HepG2 (cell line): ENCODE data around the gene CEP128. TPM values are rescaled to one million over a fixed set of nuclear protein-coding genes. Genes with fewer than 3 reads are reported as not detected.

ENCODE experiments used
- ATAC-seq: fragments of 200-7000 bp; cut with Tn5 transposase; 3 replicates; pipeline ENCODE4 v1.9.1; 2020; ENCODE audit warnings: mild to moderate bottlenecking, moderate library complexity
- BruUV-seq: library from RNA; stranded (reverse); fragments of 400-500 nt; replicated peaks from 2 replicates; lab custom pipeline; 2021; lab: Mats Ljungman, UMichigan
- CTCF ChIA-PET: fragments of 300-600 bp; formaldehyde crosslinking; extraction: SDS; loops from one replicate; lab custom pipeline; 2021; ENCODE audit warnings: low total read pairs, inconsistent platforms, low intra/inter-chr PET ratio; lab: Yijun Ruan, JAX
- POLR2A ChIA-PET: fragments of 350-600 bp; sonication (Branson Sonifier 250); formaldehyde crosslinking; loops from one replicate; lab custom pipeline; 2020; ENCODE audit warnings: antibody characterized with exemption, inconsistent platforms; lab: Yijun Ruan, JAX
- DNase-seq: peaks from one replicate; pipeline ENCODE4 v3.0.0-alpha.2; 2015; ENCODE audit warnings: low spot score
- FAIRE-seq: peaks from 3 replicates; lab custom pipeline; 2011; peaks lifted over from hg19 to GRCh38; lab: Jason Lieb, UNC
- H2AFZ ChIP-seq: one replicate; pipeline ENCODE4 v1.6.1; 2011; ENCODE audit warnings: low read length, inconsistent platforms
- H3K27ac ChIP-seq: fragments of 300-600 bp; 3 replicates; pipeline ENCODE4 v1.8.0; 2011; ENCODE audit warnings: mixed run types, mild to moderate bottlenecking, mixed read lengths, low read length, inconsistent platforms; ENCODE audit not compliant: insufficient read depth; ENCODE audit errors: extremely low read length
- H3K27me3 ChIP-seq, 2 experiments: fragments of 200-600 bp in 1 of 2; 2 replicates in 1 of 2; 3 replicates in 1 of 2; pipeline versions ENCODE4 v1.6.0 to v1.8.0; 2011; ENCODE audit warnings: low read length in 2 of 2, mild to moderate bottlenecking in 2 of 2, moderate library complexity in 2 of 2, inconsistent platforms in 1 of 2; ENCODE audit not compliant: insufficient read depth in 2 of 2, control insufficient read depth in 1 of 2
- H3K36me3 ChIP-seq, 2 experiments: fragments of 200-600 bp in 1 of 2; replicated peaks in 1 of 2; 2 replicates in 1 of 2; 3 replicates in 1 of 2; pipeline versions ENCODE4 v1.5.1 to v1.8.0; 2011; ENCODE audit warnings: low read length in 2 of 2, inconsistent platforms in 1 of 2; ENCODE audit not compliant: insufficient read depth in 2 of 2, control insufficient read depth in 1 of 2
- H3K4me1 ChIP-seq: 2 replicates; pipeline ENCODE4 v1.5.1; 2012; ENCODE audit warnings: low read length, inconsistent platforms; ENCODE audit not compliant: insufficient read depth
- H3K4me2 ChIP-seq: 2 replicates; pipeline ENCODE4 v1.6.0; 2011; ENCODE audit warnings: low read depth, low read length, inconsistent platforms
- H3K4me3 ChIP-seq, 3 experiments: fragments of 200-600 bp in 1 of 3; sonication (generic), shearing (Covaris generic) in 1 of 3; replicated peaks in 1 of 3; 2 replicates each; pipeline ENCODE4 v1.5.1; 2011 to 2016; ENCODE audit warnings: low read length in 3 of 3, inconsistent platforms in 2 of 3, low read depth in 2 of 3, mild to moderate bottlenecking in 2 of 3, control low read depth in 1 of 3, mixed read lengths in 1 of 3; ENCODE audit not compliant: insufficient read depth in 1 of 3
- H3K79me2 ChIP-seq: one replicate; pipeline ENCODE4 v1.6.1; 2011; ENCODE audit warnings: low read length, inconsistent platforms; ENCODE audit not compliant: insufficient read depth
- H3K9ac ChIP-seq: 2 replicates; pipeline ENCODE4 v1.6.0; 2011; ENCODE audit warnings: mild to moderate bottlenecking, low read depth, low read length, inconsistent platforms; ENCODE audit not compliant: insufficient read depth
- H3K9me3 ChIP-seq: 2 replicates; pipeline ENCODE4 v1.5.1; 2012; ENCODE audit warnings: mild to moderate bottlenecking, low read length
- H4K20me1 ChIP-seq: 2 replicates; pipeline ENCODE4 v1.6.0; 2011; ENCODE audit warnings: inconsistent platforms, mild to moderate bottlenecking, low read length, moderate library complexity; ENCODE audit not compliant: insufficient read depth
- AGO1 ChIP-seq: fragments of 200-400 bp; formaldehyde crosslinking; IDR thresholded peaks from 2 replicates; pipeline ENCODE4 v1.6.1; 2017; ENCODE audit warnings: mild to moderate bottlenecking, low read depth, low read length, moderate library complexity; ENCODE audit not compliant: poor library complexity, severe bottlenecking
- BCLAF1 ChIP-seq: fragments of 450-650 bp; IDR thresholded peaks from 2 replicates; pipeline ENCODE4 v1.6.1; 2017; ENCODE audit warnings: mild to moderate bottlenecking
- DRAP1 ChIP-seq: IDR thresholded peaks from 2 replicates; pipeline ENCODE4 v1.6.1; 2016; ENCODE audit warnings: missing genetic modification reagents, missing compliant biosample characterization
- KAT8 ChIP-seq: IDR thresholded peaks from 2 replicates; pipeline ENCODE4 v1.6.1; 2016; ENCODE audit warnings: missing genetic modification reagents, missing compliant biosample characterization
- KLF13 ChIP-seq: sonication (generic); formaldehyde crosslinking; IDR thresholded peaks from 2 replicates; pipeline ENCODE4 v1.4.0; 2020; ENCODE audit warnings: mild to moderate bottlenecking, missing genetic modification reagents
- SSRP1 ChIP-seq: IDR thresholded peaks from 2 replicates; pipeline ENCODE4 v1.6.1; 2016; ENCODE audit warnings: control low read depth
- TAF15 ChIP-seq: fragments of 200-400 bp; formaldehyde crosslinking; IDR thresholded peaks from one replicate; pipeline ENCODE4 v1.6.1; 2018; ENCODE audit warnings: mild to moderate bottlenecking, low read depth, low read length; ENCODE audit not compliant: poor library complexity, severe bottlenecking
- ZFX ChIP-seq: sonication (generic); formaldehyde crosslinking; IDR thresholded peaks from 2 replicates; pipeline ENCODE4 v1.4.0; 2020; ENCODE audit warnings: mild to moderate bottlenecking, low read depth, missing genetic modification reagents, moderate library complexity
- ZIK1 ChIP-seq: sonication (generic); formaldehyde crosslinking; IDR thresholded peaks from 2 replicates; pipeline ENCODE4 v1.5.0; 2020; ENCODE audit warnings: mild to moderate bottlenecking, low read depth, missing genetic modification reagents, borderline replicate concordance
- ZNF260 ChIP-seq: sonication (generic); formaldehyde crosslinking; IDR thresholded peaks from 2 replicates; pipeline ENCODE4 v1.4.0; 2020; ENCODE audit warnings: missing genetic modification reagents, low read depth, mild to moderate bottlenecking, borderline replicate concordance
- ZNF281 ChIP-seq: sonication (generic); formaldehyde crosslinking; IDR thresholded peaks from 2 replicates; pipeline ENCODE4 v1.4.0; 2020; ENCODE audit warnings: missing genetic modification reagents, borderline replicate concordance
- ZNF329 ChIP-seq: sonication (generic); formaldehyde crosslinking; IDR thresholded peaks from 2 replicates; pipeline ENCODE4 v1.9.0; 2021; ENCODE audit warnings: low read depth, mild to moderate bottlenecking, missing genetic modification reagents
- ZNF34 ChIP-seq: sonication (generic); formaldehyde crosslinking; IDR thresholded peaks from 2 replicates; pipeline ENCODE4 v1.4.0; 2020; ENCODE audit warnings: mild to moderate bottlenecking, missing genetic modification reagents, borderline replicate concordance
- ZNF687 ChIP-seq: sonication (generic); formaldehyde crosslinking; IDR thresholded peaks from 2 replicates; pipeline ENCODE4 v1.5.1; 2020; ENCODE audit warnings: mild to moderate bottlenecking, missing genetic modification reagents, moderate library complexity
- WGBS: methylation state at CpG from one replicate; pipeline ENCODE4 v1.1.6; 2017; ENCODE audit warnings: low lambda C conversion rate; 5-methylcytosine and 5-hydroxymethylcytosine counted together
- in situ Hi-C: cut with HindIII; loops from 2 replicates; pipeline ENCODE4 v1.10.0; 2017; ENCODE audit warnings: low pct_unique_long_range_greater_than_20kb; ENCODE audit not compliant: extremely low pct_ligation_motif_present
- intact Hi-C: fragments of 100-400 bp; cut with micrococcal nuclease; formaldehyde crosslinking; loops from one replicate; pipeline ENCODE4 v1.10.0; 2022; ENCODE audit not compliant: unreplicated experiment
- polyA plus RNA-seq, 8 experiments: library from polyadenylated mRNA; depleted of rRNA in 3 of 8; stranded (reverse) in 7 of 8; unstranded in 1 of 8; fragments of >200 nt; fragmentation: Illumina TruSeq in 4 of 8; extraction: Trizol in 4 of 8; gene quantifications; 2 replicates each; pipeline versions ENCODE4 v1.2.1 to v1.2.3, GENCODE V29; 2011 to 2016; ENCODE audit warnings: low read depth in 4 of 8, missing spikeins in 1 of 8, mixed read lengths in 1 of 8; ENCODE audit not compliant: insufficient read depth in 1 of 8
- total RNA-seq, 5 experiments: library from RNA; depleted of rRNA; stranded (reverse); fragments of >200 nt; fragmentation: Illumina TruSeq; extraction: Trizol; gene quantifications; 2 replicates each; pipeline ENCODE4 v1.2.3, GENCODE V29; 2016; ENCODE audit warnings: low read depth in 1 of 5

CEP128 gene
- total and polyA plus RNA-seq, 2 of the 13 experiments (the other 11 are each of a cell fraction or from before 2014, with no cell fraction given), result 1.3 to 7.5 TPM

GRCh38 chr14:80455031-80455430 is 486.5 kb downstream of the CEP128 start:
- no peak overlapping the region for H3K4me3 ChIP-seq
- intact Hi-C loops (no loop called here), in situ Hi-C loops (no loop called here)
- no peak overlapping the region for H3K27ac ChIP-seq
- no peak overlapping the region for H3K9ac ChIP-seq
- H3K9me3 ChIP-seq, result peaks cover 16% of the 10 kb centered on the region
- H4K20me1 ChIP-seq, result no peaks in the 10 kb centered on the region
- POLR2A ChIA-PET, result no interaction called here
- no TSS peak for BruUV-seq
- no peaks in the 10 kb centered on the region for H3K4me1 ChIP-seq
- CTCF ChIA-PET, result no interaction called here
- no peak for DNase-seq
- ATAC-seq, result no peak
- H3K4me2 ChIP-seq, result no peak overlapping the region
- no peak overlapping the region for H2AFZ ChIP-seq
- no peaks in the 10 kb centered on the region for H3K79me2 ChIP-seq
- no peaks in the 10 kb centered on the region for H3K36me3 ChIP-seq
- H3K27me3 ChIP-seq, result peaks cover 0 to 26% of the 10 kb centered on the region in 2 experiments; a peak in 2 of 5 replicates
- FAIRE-seq, result no peak
- 58% methylated on average over 6 of the region's 6 CpGs for WGBS
- TF ChIP-seq TAF15, result no peak
- no peak for TF ChIP-seq ZIK1
- no peak for TF ChIP-seq ZNF34 (CRISPR knock-in tag)
- TF ChIP-seq AGO1, result no peak
- TF ChIP-seq KLF13, result no peak
- TF ChIP-seq ZFX (CRISPR knock-in tag), result no peak
- TF ChIP-seq DRAP1, result no peak
- no peak for TF ChIP-seq ZNF687 (CRISPR knock-in tag)
- no peak for TF ChIP-seq KAT8 (CRISPR knock-in tag)
- TF ChIP-seq BCLAF1, result no peak
- no peak for TF ChIP-seq ZNF281 (CRISPR knock-in tag)
- no peak for TF ChIP-seq ZNF260 (CRISPR knock-in tag)
- no peak for TF ChIP-seq SSRP1 (CRISPR knock-in tag)
- no peak for TF ChIP-seq ZNF329 (CRISPR knock-in tag)
